ENCODE measurements around the gene CLIC4. TPM values are rescaled to one million over a fixed set of nuclear protein-coding genes. Genes with fewer than 3 reads are reported as not detected.
"Not testable (repeated sequence)": the region's sequence is repeated elsewhere in the genome, so short reads cannot be mapped to it uniquely, and the experiment has no call there.

The CLIC4 gene
- total RNA-seq, 1 donor from 2014 or later: 353 TPM

DNA sequence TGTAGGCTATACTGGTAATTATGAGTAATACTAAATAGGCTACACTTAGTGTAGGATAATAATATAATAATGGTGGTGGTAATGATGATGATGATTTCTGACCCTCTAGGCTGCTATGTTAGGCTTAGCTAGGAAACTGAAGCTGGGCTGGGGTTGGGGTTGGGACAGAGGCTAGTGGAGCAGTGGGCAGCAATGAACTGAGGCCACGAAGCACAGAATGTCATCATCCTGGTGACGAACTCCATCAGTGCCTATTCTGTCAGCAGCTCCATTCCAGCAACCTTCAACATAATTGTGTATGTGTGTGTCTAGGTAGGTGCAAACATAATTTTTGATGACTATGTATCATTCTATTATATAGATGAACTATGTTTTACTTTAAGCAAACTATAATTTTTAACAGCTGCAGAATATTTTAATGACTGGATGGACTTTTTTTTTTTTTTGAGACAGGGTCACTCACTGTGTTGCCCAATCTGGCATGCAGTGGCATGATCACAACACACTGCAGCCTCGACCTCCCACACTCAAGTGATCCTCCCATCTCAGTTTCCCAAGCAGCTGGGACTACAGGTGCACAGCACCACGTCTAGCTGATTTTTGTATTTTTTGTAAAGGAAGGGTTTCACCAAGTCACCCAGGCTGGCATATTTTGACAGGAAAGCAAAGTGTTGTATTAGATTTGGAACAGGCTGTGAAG is 12.9 kb upstream of the CLIC4 start:
- Mint-ChIP-seq H3K27ac (ENCODE audit: unreplicated experiment) (no peak overlapping the region), H3K36me3 (ENCODE audit: low read depth, unreplicated experiment) (no peaks in the 10 kb centered on the region), H3K4me3 (ENCODE audit: unreplicated experiment) (no peak overlapping the region), H3K27me3 (ENCODE audit: low read depth, unreplicated experiment) (no peaks in the 10 kb centered on the region), H3K4me1 (ENCODE audit: low read depth, unreplicated experiment) (peaks cover 15% of the 10 kb centered on the region), H3K9me3 (ENCODE audit: unreplicated experiment) (peaks cover 2% of the 10 kb centered on the region)
- H3K9me3 ChIP-seq (ENCODE audit: insufficient read depth, low read depth, low read length): no peaks in the 10 kb centered on the region
- H3K4me3 ChIP-seq (ENCODE audit: insufficient read depth, low read depth, low read length): no peak overlapping the region
- H3K27me3 ChIP-seq (ENCODE audit: insufficient read depth, low read length): no peaks in the 10 kb centered on the region
- no peak overlapping the region for H3K4me2 ChIP-seq (ENCODE audit: low read length)
- H3K79me2 ChIP-seq (ENCODE audit: insufficient read depth, low read length): no peaks in the 10 kb centered on the region
- no peaks in the 10 kb centered on the region for H3K36me3 ChIP-seq (ENCODE audit: insufficient read depth, low read length)
- no peak overlapping the region for H3K9ac ChIP-seq (ENCODE audit: low read length)
- DNase-seq (ENCODE audit: low read depth) (no peak), FAIRE-seq (no peak)
- H3K27ac ChIP-seq (ENCODE audit: low read depth, low read length): no peak overlapping the region
- peaks cover 26% of the 10 kb centered on the region for H3K4me1 ChIP-seq (ENCODE audit: insufficient read depth, low read length)
- no peak for TF ChIP-seq CTCF (IDR thresholded peaks at IDR 0.05; ENCODE audit: insufficient read depth, low read depth, low read length)
- H4K20me1 ChIP-seq (ENCODE audit: insufficient read depth, low read length): no peaks in the 10 kb centered on the region
- H2AFZ ChIP-seq (ENCODE audit: low read depth, low read length): no peak overlapping the region

DNA sequence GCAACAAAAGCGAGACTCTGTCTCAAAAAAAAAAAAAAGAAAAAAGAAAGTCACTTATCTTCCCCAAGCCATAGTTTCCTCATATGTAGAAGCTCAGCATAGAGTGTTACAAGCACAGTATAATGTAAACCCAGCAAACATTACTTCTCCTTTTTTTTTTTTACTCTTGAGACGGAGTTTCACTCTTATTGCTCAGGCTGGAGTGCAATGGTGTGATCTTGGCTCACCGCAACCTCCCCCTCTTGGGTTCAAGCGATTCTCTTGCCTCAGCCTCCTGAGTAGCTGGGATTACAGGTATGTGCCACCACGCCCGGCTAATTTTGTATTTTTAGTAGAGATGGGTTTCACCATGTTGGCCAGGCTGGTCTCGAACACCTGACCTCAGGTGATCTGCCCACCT is 11.9 kb upstream of the CLIC4 start:
- not testable (repeated sequence) for H4K20me1 ChIP-seq (ENCODE audit: insufficient read depth, low read length); H3K36me3 ChIP-seq (ENCODE audit: insufficient read depth, low read length); H3K4me3 Mint-ChIP-seq (ENCODE audit: unreplicated experiment); FAIRE-seq; H3K9me3 ChIP-seq (ENCODE audit: insufficient read depth, low read depth, low read length); H3K4me1 Mint-ChIP-seq (ENCODE audit: low read depth, unreplicated experiment); H3K36me3 Mint-ChIP-seq (ENCODE audit: low read depth, unreplicated experiment); H3K9me3 Mint-ChIP-seq (ENCODE audit: unreplicated experiment); H3K27ac ChIP-seq (ENCODE audit: low read depth, low read length); H3K27me3 ChIP-seq (ENCODE audit: insufficient read depth, low read length); DNase-seq (ENCODE audit: low read depth); H3K4me2 ChIP-seq (ENCODE audit: low read length); H3K27ac Mint-ChIP-seq (ENCODE audit: unreplicated experiment); H3K4me3 ChIP-seq (ENCODE audit: insufficient read depth, low read depth, low read length); H3K27me3 Mint-ChIP-seq (ENCODE audit: low read depth, unreplicated experiment); H3K9ac ChIP-seq (ENCODE audit: low read length); H2AFZ ChIP-seq (ENCODE audit: low read depth, low read length); H3K79me2 ChIP-seq (ENCODE audit: insufficient read depth, low read length)
- peaks cover 19% of the 10 kb centered on the region for H3K4me1 ChIP-seq (ENCODE audit: insufficient read depth, low read length)

DNA sequence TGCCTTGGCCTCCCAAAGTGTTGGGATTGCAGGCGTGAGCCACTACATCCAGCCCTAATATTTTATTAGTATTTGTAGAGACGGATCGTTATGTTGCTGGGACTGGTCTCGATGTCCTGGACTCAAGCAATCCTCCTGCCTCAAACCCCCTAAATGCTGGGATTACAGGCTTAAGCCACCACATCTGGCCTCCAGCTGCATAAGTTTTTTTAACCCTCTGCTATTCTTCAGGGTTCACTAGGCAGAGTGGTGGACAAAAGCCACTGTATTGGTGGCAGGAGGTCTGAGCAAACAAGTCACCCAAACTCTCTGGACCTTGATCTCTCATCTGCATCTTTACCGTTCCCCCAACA is 10.1 kb upstream of the CLIC4 start:
- TF ChIP-seq EZH2 (IDR thresholded peaks at IDR 0.05; ENCODE audit: insufficient read depth, low read length) (no peak), CTCF (IDR thresholded peaks at IDR 0.05; ENCODE audit: insufficient read depth, low read depth, low read length) (no peak)
- Mint-ChIP-seq H3K36me3 (ENCODE audit: low read depth, unreplicated experiment) (no peaks in the 10 kb centered on the region), H3K4me1 (ENCODE audit: low read depth, unreplicated experiment) (peaks cover 10% of the 10 kb centered on the region), H3K27me3 (ENCODE audit: low read depth, unreplicated experiment) (no peaks in the 10 kb centered on the region), H3K9me3 (ENCODE audit: unreplicated experiment) (no peaks in the 10 kb centered on the region), H3K4me3 (ENCODE audit: unreplicated experiment) (peak overlapping the region; percentile 22), H3K27ac (ENCODE audit: unreplicated experiment) (peak overlapping the region; percentile 60)
- Histone ChIP-seq H3K4me3 (ENCODE audit: insufficient read depth, low read depth, low read length) (no peak overlapping the region), H3K79me2 (ENCODE audit: insufficient read depth, low read length) (no peaks in the 10 kb centered on the region), H3K9me3 (ENCODE audit: insufficient read depth, low read depth, low read length) (no peaks in the 10 kb centered on the region), H2AFZ (ENCODE audit: low read depth, low read length) (peak overlapping the region; percentile 60), H3K4me1 (ENCODE audit: insufficient read depth, low read length) (peaks cover 19% of the 10 kb centered on the region), H3K27ac (ENCODE audit: low read depth, low read length) (no peak overlapping the region), H3K9ac (ENCODE audit: low read length) (no peak overlapping the region), H3K36me3 (ENCODE audit: insufficient read depth, low read length) (no peaks in the 10 kb centered on the region), H4K20me1 (ENCODE audit: insufficient read depth, low read length) (no peaks in the 10 kb centered on the region), H3K4me2 (ENCODE audit: low read length) (peak overlapping the region; percentile 70), H3K27me3 (ENCODE audit: insufficient read depth, low read length) (no peaks in the 10 kb centered on the region)
- FAIRE-seq (no peak), DNase-seq (ENCODE audit: low read depth) (no peak)

Data from astrocyte (in vitro differentiated cells and primary cell).